WTC11 (cell line): ENCODE results near the gene KIAA0232. TPM values are rescaled to one million over a fixed set of nuclear protein-coding genes. Genes with fewer than 3 reads are reported as not detected.

Experiments
- ATAC-seq: fragments of 200-7000 bp; cut with Tn5 transposase; 2 replicates; pipeline ENCODE4 v1.10.0; 2021; ENCODE audit warnings: mild to moderate bottlenecking, moderate library complexity
- CTCF ChIA-PET: fragments of 300-600 bp; sonication (Branson Sonifier 250); formaldehyde crosslinking; loops from one replicate; lab custom pipeline; 2021; ENCODE audit warnings: antibody characterized with exemption; lab: Charles Lee
- POLR2A ChIA-PET: fragments of 350-600 bp; sonication (Branson Sonifier 250); formaldehyde crosslinking; loops from one replicate; lab custom pipeline; 2021; ENCODE audit warnings: antibody characterized with exemption; lab: Charles Lee
- DNase-seq: peaks from one replicate; pipeline ENCODE4 v3.0.0; 2021; ENCODE audit warnings: low spot score
- H3K27ac Mint-ChIP-seq: 2 replicates; pipeline ENCODE4 v1.8.0; 2021; ENCODE audit warnings: mixed read lengths
- H3K27me3 Mint-ChIP-seq: 2 replicates; pipeline ENCODE4 v1.8.0; 2021; ENCODE audit warnings: low read depth, mild to moderate bottlenecking, moderate library complexity, mixed read lengths
- H3K36me3 Mint-ChIP-seq: 2 replicates; pipeline ENCODE4 v1.8.0; 2021; ENCODE audit warnings: mixed read lengths
- H3K4me1 Mint-ChIP-seq: 2 replicates; pipeline ENCODE4 v1.8.0; 2022; ENCODE audit warnings: mixed read lengths
- H3K4me3 Mint-ChIP-seq: 2 replicates; pipeline ENCODE4 v1.8.0; 2021; ENCODE audit warnings: mild to moderate bottlenecking, moderate library complexity, mixed read lengths
- H3K9me3 Mint-ChIP-seq: 2 replicates; pipeline ENCODE4 v1.8.0; 2021; ENCODE audit warnings: mixed read lengths
- ATF3 ChIP-seq: sonication (generic); formaldehyde crosslinking; conservative IDR thresholded peaks from 2 replicates; pipeline ENCODE4 v1.8.1; 2022; ENCODE audit warnings: mild to moderate bottlenecking, missing genetic modification reagents
- CDX4 ChIP-seq: fragments of 250-450 bp; sonication (Bioruptor Pico); IDR thresholded peaks from 2 replicates; pipeline ENCODE4 v1.9.0; 2021; ENCODE audit warnings: moderate library complexity, mild to moderate bottlenecking, inconsistent platforms, borderline replicate concordance
- E2F1 ChIP-seq: sonication (generic); formaldehyde crosslinking; IDR thresholded peaks from 2 replicates; pipeline ENCODE4 v1.8.0; 2022; ENCODE audit warnings: mild to moderate bottlenecking, missing genetic modification reagents
- ERG ChIP-seq: fragments of 250-450 bp; sonication (Bioruptor Pico); IDR thresholded peaks from 2 replicates; pipeline ENCODE4 v1.8.0; 2021; ENCODE audit warnings: mild to moderate bottlenecking
- ETV6 ChIP-seq: sonication (generic); formaldehyde crosslinking; IDR thresholded peaks from 2 replicates; pipeline ENCODE4 v1.8.1; 2022; ENCODE audit warnings: mild to moderate bottlenecking, missing genetic modification reagents
- HMGA2 ChIP-seq: fragments of 250-450 bp; sonication (Bioruptor Pico); IDR thresholded peaks from 2 replicates; pipeline ENCODE4 v1.4.0; 2021; ENCODE audit warnings: mild to moderate bottlenecking, moderate library complexity
- MXD4 ChIP-seq: fragments of 250-450 bp; sonication (Bioruptor Pico); IDR thresholded peaks from 2 replicates; pipeline ENCODE4 v1.8.0; 2021; ENCODE audit warnings: mild to moderate bottlenecking, moderate library complexity, borderline replicate concordance
- NFATC4 ChIP-seq: fragments of 250-450 bp; sonication (Bioruptor Pico); IDR thresholded peaks from 2 replicates; pipeline ENCODE4 v1.9.0; 2021; ENCODE audit warnings: mild to moderate bottlenecking
- NR1H2 ChIP-seq: sonication (generic); formaldehyde crosslinking; IDR thresholded peaks from 2 replicates; pipeline ENCODE4 v1.9.0; 2021; ENCODE audit warnings: mild to moderate bottlenecking, moderate library complexity, missing genetic modification reagents
- NR3C1 ChIP-seq: sonication (generic); formaldehyde crosslinking; conservative IDR thresholded peaks from 2 replicates; pipeline ENCODE4 v1.8.1; 2023; ENCODE audit warnings: low read depth, mild to moderate bottlenecking, missing genetic modification reagents
- RORB ChIP-seq: fragments of 250-450 bp; sonication (Bioruptor Pico); IDR thresholded peaks from 2 replicates; pipeline ENCODE4 v1.9.0; 2021; ENCODE audit warnings: mild to moderate bottlenecking
- SMAD3 ChIP-seq: sonication (generic); formaldehyde crosslinking; IDR thresholded peaks from 2 replicates; pipeline ENCODE4 v1.8.0; 2022; ENCODE audit warnings: missing genetic modification reagents, mild to moderate bottlenecking, borderline replicate concordance
- SMAD4 ChIP-seq: sonication (generic); formaldehyde crosslinking; IDR thresholded peaks from 2 replicates; pipeline ENCODE4 v1.8.0; 2022; ENCODE audit warnings: mild to moderate bottlenecking, missing genetic modification reagents
- TCF7 ChIP-seq: sonication (generic); formaldehyde crosslinking; IDR thresholded peaks from 2 replicates; pipeline ENCODE4 v1.8.0; 2022; ENCODE audit warnings: mild to moderate bottlenecking, low read depth, missing genetic modification reagents, moderate library complexity
- TEAD4 ChIP-seq: sonication (generic); formaldehyde crosslinking; IDR thresholded peaks from 2 replicates; pipeline ENCODE4 v1.8.0; 2022; ENCODE audit warnings: mild to moderate bottlenecking, missing genetic modification reagents
- ZNF232 ChIP-seq: sonication (generic); formaldehyde crosslinking; IDR thresholded peaks from 2 replicates; pipeline ENCODE4 v1.8.0; 2022; ENCODE audit warnings: mild to moderate bottlenecking, missing genetic modification reagents
- ZNF263 ChIP-seq: sonication (generic); formaldehyde crosslinking; IDR thresholded peaks from 2 replicates; pipeline ENCODE4 v1.8.1; 2022; ENCODE audit warnings: low read depth, mild to moderate bottlenecking, moderate library complexity, missing genetic modification reagents
- ZNF396 ChIP-seq: fragments of 250-450 bp; sonication (Bioruptor Pico); IDR thresholded peaks from 2 replicates; pipeline ENCODE4 v1.8.0; 2021; ENCODE audit warnings: mild to moderate bottlenecking, moderate library complexity, borderline replicate concordance
- total RNA-seq: library from RNA; stranded (reverse); gene quantifications from 3 replicates; pipeline ENCODE4 v1.2.3, GENCODE V29; 2021
- TF ChIP-seq, protein P1 (sequence below): sonication (generic); formaldehyde crosslinking; IDR thresholded peaks from 2 replicates; pipeline ENCODE4 v1.8.1; 2023; ENCODE audit warnings: mild to moderate bottlenecking, missing genetic modification reagents
- TF ChIP-seq, protein P2 (sequence below): sonication (generic); formaldehyde crosslinking; IDR thresholded peaks from 2 replicates; pipeline ENCODE4 v1.8.0; 2022; ENCODE audit warnings: mild to moderate bottlenecking, missing genetic modification reagents

The KIAA0232 gene
- total RNA-seq, 1 experiment from 2014 or later = 23.2 TPM

DNA sequence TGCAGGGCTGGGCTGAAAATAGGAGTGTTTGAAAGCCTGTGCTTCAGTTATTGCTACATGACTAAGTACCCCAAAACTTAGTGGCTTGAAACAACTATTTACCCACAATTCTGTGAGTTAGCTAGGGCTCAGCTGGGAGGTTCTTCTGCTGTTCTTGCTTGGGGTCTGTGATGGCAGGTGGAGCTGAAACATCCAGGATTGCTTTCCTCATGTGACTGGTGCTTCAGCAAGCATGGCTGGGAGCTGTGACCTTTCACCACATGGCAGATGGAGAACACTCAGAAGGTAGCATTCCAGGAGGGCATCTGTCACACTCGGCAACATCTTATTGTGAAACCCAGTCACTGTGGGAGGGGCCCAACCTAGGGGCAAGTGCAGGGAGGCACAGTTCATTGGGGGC, 70.1 kb downstream of the KIAA0232 start (continued):
- TF ChIP-seq, protein P1, sequence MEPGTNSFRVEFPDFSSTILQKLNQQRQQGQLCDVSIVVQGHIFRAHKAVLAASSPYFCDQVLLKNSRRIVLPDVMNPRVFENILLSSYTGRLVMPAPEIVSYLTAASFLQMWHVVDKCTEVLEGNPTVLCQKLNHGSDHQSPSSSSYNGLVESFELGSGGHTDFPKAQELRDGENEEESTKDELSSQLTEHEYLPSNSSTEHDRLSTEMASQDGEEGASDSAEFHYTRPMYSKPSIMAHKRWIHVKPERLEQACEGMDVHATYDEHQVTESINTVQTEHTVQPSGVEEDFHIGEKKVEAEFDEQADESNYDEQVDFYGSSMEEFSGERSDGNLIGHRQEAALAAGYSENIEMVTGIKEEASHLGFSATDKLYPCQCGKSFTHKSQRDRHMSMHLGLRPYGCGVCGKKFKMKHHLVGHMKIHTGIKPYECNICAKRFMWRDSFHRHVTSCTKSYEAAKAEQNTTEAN = no peak
- no peak for TF ChIP-seq NFATC4 (CRISPR knock-in tag)
- TF ChIP-seq ZNF232 = no peak
- no peak for TF ChIP-seq ETV6

- Mint-ChIP-seq H3K27ac (no peak overlapping the region; the same call in 1 of the 2 replicates), H3K4me3 (no peak overlapping the region), H3K27me3 (no peaks in the 10 kb centered on the region), H3K4me1 (peaks cover 18% of the 10 kb centered on the region), H3K9me3 (peaks cover 17% of the 10 kb centered on the region), H3K36me3 (peaks cover 32% of the 10 kb centered on the region)
- TF ChIP-seq SMAD4 = no peak
- ChIA-PET POLR2A (no interaction called here), CTCF (interaction anchor here (1.0 kb wide), 2 partner anchors 19 to 603 kb away, joined by 3 to 6 read pairs; no protein-coding TSS in a partner anchor)
- no peak for DNase-seq
- ATAC-seq = no peak
These were observed 71.7 kb downstream of the KIAA0232 start for GRCh38 chr4:6854098-6854744.

- Mint-ChIP-seq H3K27ac (peak overlapping the region; percentile 14; the same call in 1 of the 2 replicates), H3K27me3 (no peaks in the 10 kb centered on the region), H3K36me3 (peaks cover 29% of the 10 kb centered on the region), H3K4me3 (no peak overlapping the region), H3K9me3 (peaks cover 17% of the 10 kb centered on the region), H3K4me1 (peaks cover 12% of the 10 kb centered on the region)
- CTCF ChIA-PET = interaction anchor here (0.9 to 1.0 kb wide), 2 partner anchors 9 to 18 kb away, joined by 4 to 5 read pairs; no protein-coding TSS in a partner anchor
- POLR2A ChIA-PET = no interaction called here
- TF ChIP-seq SMAD4 = no peak
- TF ChIP-seq SMAD3 = no peak
- no peak for TF ChIP-seq RORB (CRISPR knock-in tag)
- TF ChIP-seq TCF7 = no peak
- TF ChIP-seq ATF3 = no peak
- TF ChIP-seq HMGA2 (CRISPR knock-in tag) = no peak
- no peak for TF ChIP-seq ZNF263 (CRISPR knock-in tag)
- no peak for TF ChIP-seq MXD4 (CRISPR knock-in tag)
- no peak for TF ChIP-seq CDX4
- no peak for TF ChIP-seq E2F1 (CRISPR knock-in tag)
- TF ChIP-seq NR3C1 (CRISPR knock-in tag) = no peak
- DNase-seq (no peak), ATAC-seq (no peak)
These were observed 73.3 kb downstream of the KIAA0232 start for GRCh38 chr4:6855692-6856297.

DNA sequence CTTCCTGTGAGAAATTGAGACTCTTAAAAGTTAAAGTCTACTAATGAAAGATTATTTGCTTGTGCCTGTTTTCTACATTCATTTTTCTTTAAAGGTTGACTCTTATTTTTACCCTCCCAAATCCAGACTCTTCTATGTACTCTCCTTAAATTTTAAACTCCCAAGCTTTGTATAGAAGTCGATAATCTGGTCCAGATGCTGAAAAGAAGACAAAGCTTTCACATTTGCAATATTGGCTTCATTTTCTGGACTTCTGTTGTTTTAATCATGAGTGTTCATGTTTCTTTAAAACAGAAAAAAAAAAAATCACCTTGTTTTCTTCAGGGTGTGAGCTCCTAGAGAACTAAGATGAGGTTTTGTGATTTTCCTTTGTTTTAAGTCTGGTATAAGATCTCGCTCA, 73.9 kb downstream of the KIAA0232 start:
- DNase-seq = no peak
- Mint-ChIP-seq H3K27ac (no peak overlapping the region), H3K27me3 (no peaks in the 10 kb centered on the region), H3K9me3 (peaks cover 11% of the 10 kb centered on the region), H3K36me3 (peaks cover 29% of the 10 kb centered on the region), H3K4me3 (no peak overlapping the region), H3K4me1 (peaks cover 12% of the 10 kb centered on the region)
- no peak for ATAC-seq
- CTCF ChIA-PET = interaction anchor here (1.0 kb wide), 1 partner anchor 17 kb away, joined by 5 read pairs; no protein-coding TSS in a partner anchor
- TF ChIP-seq, protein P1 = no peak
- TF ChIP-seq ZNF396 (no peak), ERG (CRISPR knock-in tag) (no peak), TEAD4 (CRISPR knock-in tag) (no peak), NR1H2 (CRISPR knock-in tag) (no peak)
- TF ChIP-seq, protein P2, sequence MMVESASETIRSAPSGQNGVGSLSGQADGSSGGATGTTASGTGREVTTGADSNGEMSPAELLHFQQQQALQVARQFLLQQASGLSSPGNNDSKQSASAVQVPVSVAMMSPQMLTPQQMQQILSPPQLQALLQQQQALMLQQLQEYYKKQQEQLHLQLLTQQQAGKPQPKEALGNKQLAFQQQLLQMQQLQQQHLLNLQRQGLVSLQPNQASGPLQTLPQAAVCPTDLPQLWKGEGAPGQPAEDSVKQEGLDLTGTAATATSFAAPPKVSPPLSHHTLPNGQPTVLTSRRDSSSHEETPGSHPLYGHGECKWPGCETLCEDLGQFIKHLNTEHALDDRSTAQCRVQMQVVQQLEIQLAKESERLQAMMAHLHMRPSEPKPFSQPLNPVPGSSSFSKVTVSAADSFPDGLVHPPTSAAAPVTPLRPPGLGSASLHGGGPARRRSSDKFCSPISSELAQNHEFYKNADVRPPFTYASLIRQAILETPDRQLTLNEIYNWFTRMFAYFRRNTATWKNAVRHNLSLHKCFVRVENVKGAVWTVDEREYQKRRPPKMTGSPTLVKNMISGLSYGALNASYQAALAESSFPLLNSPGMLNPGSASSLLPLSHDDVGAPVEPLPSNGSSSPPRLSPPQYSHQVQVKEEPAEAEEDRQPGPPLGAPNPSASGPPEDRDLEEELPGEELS (CRISPR knock-in tag) = no peak
- POLR2A ChIA-PET = no interaction called here
